Tibial nerve (tissue), 4 donors: ENCODE results near the gene FXYD6. TPM values are rescaled to one million over a fixed set of nuclear protein-coding genes. Genes with fewer than 3 reads are reported as not detected.

Experiments used
- DNase-seq, 2 donors: peaks; one replicate each; pipeline ENCODE4 v3.0.0-alpha.2; 2019; ENCODE audit warnings: low spot score in 2 of 2
- H3K27ac ChIP-seq, 4 donors: fragments of 200-600 bp; sonication (generic) in 3 of 4; one replicate each; pipeline ENCODE4 v1.5.1; 2017 to 2019; ENCODE audit warnings: mild to moderate bottlenecking in 1 of 4
- H3K27me3 ChIP-seq, 2 donors: fragments of 200-600 bp; sonication (generic) in 1 of 2; one replicate each; pipeline versions ENCODE4 v1.5.1 to v1.6.0; 2017 to 2019
- H3K36me3 ChIP-seq, 3 donors: fragments of 200-600 bp; sonication (generic); one replicate each; pipeline ENCODE4 v1.5.1; 2018 to 2019
- H3K4me1 ChIP-seq, 4 donors: fragments of 200-600 bp; sonication (generic) in 3 of 4; one replicate each; pipeline ENCODE4 v1.5.1; 2017 to 2019
- H3K4me3 ChIP-seq, 4 donors: fragments of 200-600 bp; sonication (generic) in 3 of 4; one replicate each; pipeline ENCODE4 v1.5.1; 2017 to 2019; ENCODE audit warnings: mild to moderate bottlenecking in 1 of 4, moderate library complexity in 1 of 4
- H3K9me3 ChIP-seq, 4 donors: fragments of 200-600 bp; sonication (generic) in 3 of 4; one replicate each; pipeline ENCODE4 v1.5.1; 2017 to 2019
- EP300 ChIP-seq, 2 donors: sonication (generic); formaldehyde crosslinking; IDR thresholded peaks; one replicate each; pipeline ENCODE4 v1.6.1; 2017; ENCODE audit warnings: antibody characterized with exemption in 2 of 2, mild to moderate bottlenecking in 1 of 2
- POLR2A ChIP-seq, 2 donors: fragments of 450-650 bp; IDR thresholded peaks; one replicate each; pipeline ENCODE4 v1.6.1; 2017; ENCODE audit warnings: antibody characterized with exemption in 2 of 2, mild to moderate bottlenecking in 2 of 2, moderate library complexity in 2 of 2
- WGBS, 2 donors: methylation state at CpG; one replicate each; pipeline ENCODE4 v1.1.5; 2018; 5-methylcytosine and 5-hydroxymethylcytosine counted together
- total RNA-seq, 4 donors: library from RNA; depleted of rRNA; stranded (reverse); fragments of >200 nt; gene quantifications; one replicate each; pipeline ENCODE4 v1.1.0, GENCODE V29; 2016
- TF ChIP-seq, protein P1 (sequence below), 5 experiments: fragments of 200-600 bp in 3 of 5; fragments of 450-650 bp in 2 of 5; sonication (generic) in 3 of 5; IDR thresholded peaks; one replicate each; pipeline ENCODE4 v1.5.1; 2016 to 2019; ENCODE audit warnings: antibody characterized with exemption in 5 of 5, mild to moderate bottlenecking in 3 of 5, moderate library complexity in 2 of 5

The FXYD6 gene
- total RNA-seq, 4 donors from 2014 or later, result 29.4 to 74.1 (median 65.7) TPM

DNA sequence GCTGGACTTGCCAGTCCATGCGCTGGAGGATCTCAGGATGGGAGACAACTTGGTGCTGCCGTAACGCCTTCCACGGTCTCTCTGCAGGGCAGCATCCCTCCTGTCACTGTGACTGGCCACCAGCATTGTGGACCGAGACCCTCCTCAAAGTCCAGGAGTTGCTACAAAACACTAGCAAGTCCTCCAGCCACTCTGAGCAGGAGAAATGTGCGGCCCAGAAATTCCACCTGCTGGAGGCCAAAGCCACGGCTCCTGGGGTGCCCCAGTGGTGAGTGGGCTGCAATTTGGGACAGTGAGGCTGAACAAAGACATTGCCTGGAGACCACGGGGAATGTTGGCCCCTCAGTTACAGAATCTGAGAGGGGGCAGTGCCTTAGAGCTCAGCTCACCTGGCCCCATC lies 72.6 kb downstream of the FXYD6 start:
- DNase-seq, result no peak

GRCh38 chr11:117799634-117800033 lies 76.8 kb downstream of the FXYD6 start:
- 55 to 63% methylated on average over 5 of the region's 5 CpGs for WGBS, 2 donors
- peaks cover 0 to 22% (median 14%) of the 10 kb centered on the region in 4 donors for H3K4me1 ChIP-seq
- H3K27me3 ChIP-seq, result peaks cover 0 to 56% of the 10 kb centered on the region in 2 donors
- H3K4me3 ChIP-seq, result no peak overlapping the region
- no peak overlapping the region for H3K27ac ChIP-seq
- TF ChIP-seq EP300 (IDR thresholded peaks at IDR 0.05) (no peak), POLR2A (IDR thresholded peaks at IDR 0.05) (no peak)
- TF ChIP-seq, protein P1, sequence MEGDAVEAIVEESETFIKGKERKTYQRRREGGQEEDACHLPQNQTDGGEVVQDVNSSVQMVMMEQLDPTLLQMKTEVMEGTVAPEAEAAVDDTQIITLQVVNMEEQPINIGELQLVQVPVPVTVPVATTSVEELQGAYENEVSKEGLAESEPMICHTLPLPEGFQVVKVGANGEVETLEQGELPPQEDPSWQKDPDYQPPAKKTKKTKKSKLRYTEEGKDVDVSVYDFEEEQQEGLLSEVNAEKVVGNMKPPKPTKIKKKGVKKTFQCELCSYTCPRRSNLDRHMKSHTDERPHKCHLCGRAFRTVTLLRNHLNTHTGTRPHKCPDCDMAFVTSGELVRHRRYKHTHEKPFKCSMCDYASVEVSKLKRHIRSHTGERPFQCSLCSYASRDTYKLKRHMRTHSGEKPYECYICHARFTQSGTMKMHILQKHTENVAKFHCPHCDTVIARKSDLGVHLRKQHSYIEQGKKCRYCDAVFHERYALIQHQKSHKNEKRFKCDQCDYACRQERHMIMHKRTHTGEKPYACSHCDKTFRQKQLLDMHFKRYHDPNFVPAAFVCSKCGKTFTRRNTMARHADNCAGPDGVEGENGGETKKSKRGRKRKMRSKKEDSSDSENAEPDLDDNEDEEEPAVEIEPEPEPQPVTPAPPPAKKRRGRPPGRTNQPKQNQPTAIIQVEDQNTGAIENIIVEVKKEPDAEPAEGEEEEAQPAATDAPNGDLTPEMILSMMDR (IDR thresholded peaks at IDR 0.05), result no peak
- no peaks in the 10 kb centered on the region for H3K36me3 ChIP-seq
- no peaks in the 10 kb centered on the region for H3K9me3 ChIP-seq
- no peak for DNase-seq

More for the DNA sequence above, 72.6 kb downstream of the FXYD6 start:
- H3K36me3 ChIP-seq, result no peaks in the 10 kb centered on the region
- H3K4me1 ChIP-seq, result peaks cover 0 to 2% (median under 1%) of the 10 kb centered on the region in 4 donors
- peaks cover 0 to 17% of the 10 kb centered on the region in 2 donors for H3K27me3 ChIP-seq
- no peak overlapping the region for H3K4me3 ChIP-seq
- H3K27ac ChIP-seq, result no peak overlapping the region
- no peaks in the 10 kb centered on the region for H3K9me3 ChIP-seq
- TF ChIP-seq EP300 (IDR thresholded peaks at IDR 0.05) (no peak), POLR2A (IDR thresholded peaks at IDR 0.05) (no peak)
- TF ChIP-seq, protein P1 (IDR thresholded peaks at IDR 0.05), result no peak
- 88 to 97% methylated on average over 7 to 8 of the region's 8 CpGs for WGBS, 2 donors

GRCh38 chr11:117796872-117797529 lies 79.5 kb downstream of the FXYD6 start, which contains the start of gene DSCAML1:
TSS of gene DSCAML1 (minus strand) at chr11:117797216. CDS start at chr11:117797079, 137 bp downstream.
- H3K9me3 ChIP-seq, result no peaks in the 10 kb centered on the region
- H3K4me1 ChIP-seq, result peaks cover 0 to 22% (median 14%) of the 10 kb centered on the region in 4 donors
- TF ChIP-seq EP300 (IDR thresholded peaks at IDR 0.05) (no peak), POLR2A (IDR thresholded peaks at IDR 0.05) (no peak)
- TF ChIP-seq, protein P1 (IDR thresholded peaks at IDR 0.05), result no peak
- no peak within 1 kb of the TSS for H3K27ac ChIP-seq
- H3K27me3 ChIP-seq, result peaks cover 0 to 82% of the 10 kb centered on the region in 2 donors
- WGBS, 2 donors, result 2 to 3% methylated on average over 25 to 54 of the region's 66 CpGs
- peak within 1 kb of the TSS in 2 of 4 donors; percentile 21 to 22 for H3K4me3 ChIP-seq
- no peaks in the 10 kb centered on the region for H3K36me3 ChIP-seq
- no peak for DNase-seq

DNA sequence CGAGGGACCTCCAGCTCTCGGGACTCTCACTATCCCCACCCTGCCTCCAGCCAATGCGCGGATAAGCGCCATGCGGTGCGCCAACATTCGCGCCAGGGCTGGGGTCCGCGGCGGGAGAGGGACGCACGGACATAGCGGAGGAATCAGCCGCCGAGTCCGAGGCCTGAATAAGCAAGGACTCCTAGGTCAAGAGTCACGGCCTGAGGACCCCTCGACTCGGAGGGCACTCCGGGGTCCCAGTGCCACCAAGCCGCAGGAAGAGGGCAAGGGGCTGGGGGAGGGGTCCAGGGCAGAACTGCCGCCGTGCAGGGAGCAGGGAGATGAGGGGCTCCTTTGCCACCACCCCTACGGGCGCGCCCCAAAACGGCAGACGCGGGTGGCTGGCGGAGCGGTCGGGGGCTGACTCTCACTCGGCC lies 80.0 kb downstream of the FXYD6 start:
- TF ChIP-seq POLR2A (IDR thresholded peaks at IDR 0.05) (no peak), EP300 (IDR thresholded peaks at IDR 0.05) (no peak)
- TF ChIP-seq, protein P1 (IDR thresholded peaks at IDR 0.05), result no peak
- DNase-seq, result no peak
- Histone ChIP-seq H3K4me3 (peak overlapping the region in 2 of 4 donors; percentile 9 to 22), H3K4me1 (peaks cover 0 to 22% (median 14%) of the 10 kb centered on the region in 4 donors), H3K36me3 (no peaks in the 10 kb centered on the region), H3K27ac (no peak overlapping the region), H3K9me3 (no peaks in the 10 kb centered on the region), H3K27me3 (peaks cover 0 to 83% of the 10 kb centered on the region in 2 donors)
- 0 to 4% methylated on average over 22 to 32 of the region's 35 CpGs for WGBS, 2 donors
